NCI-H82 treated with DMSO at 0.1 percent for 48 hours (cell line): Measurements from ENCODE around the gene CCDC174.

Experiments used
- DNase-seq: peaks from one replicate; lab custom pipeline; 2025; ENCODE audit not compliant: unreplicated experiment; lab: John Stamatoyannopoulos, UW

The CCDC174 gene

GRCh38 chr3:14700891-14701290 lies 49.3 kb downstream of the CCDC174 start:
- no peak for DNase-seq

GRCh38 chr3:14701676-14702075 lies 50.1 kb downstream of the CCDC174 start:
- DNase-seq, result no peak

- no peak for DNase-seq
These were observed 51.7 kb downstream of the CCDC174 start for GRCh38 chr3:14703128-14703750.

GRCh38 chr3:14703791-14704190 lies 52.2 kb downstream of the CCDC174 start:
- DNase-seq, result no peak

DNA sequence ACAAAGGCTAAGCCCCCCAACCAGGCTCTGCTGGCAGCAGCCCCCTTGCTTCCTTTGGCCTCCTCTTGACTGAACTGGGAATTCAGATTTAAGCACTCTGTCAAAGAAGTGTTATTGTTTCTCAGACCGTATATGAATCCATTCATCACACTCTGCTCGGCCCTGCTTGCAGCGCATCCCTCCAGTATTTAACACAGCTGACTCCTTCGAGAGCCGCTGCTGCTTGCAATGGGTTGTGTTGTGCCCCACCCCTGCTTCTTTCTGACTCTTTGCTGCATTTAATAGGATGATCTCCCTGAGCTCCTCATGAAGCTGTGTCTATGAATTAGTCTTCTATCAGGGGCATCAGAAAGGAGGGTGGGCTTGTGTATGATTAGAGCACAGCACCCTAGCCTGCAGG lies 54.5 kb downstream of the CCDC174 start:
- DNase-seq, result peak; percentile 0

DNA sequence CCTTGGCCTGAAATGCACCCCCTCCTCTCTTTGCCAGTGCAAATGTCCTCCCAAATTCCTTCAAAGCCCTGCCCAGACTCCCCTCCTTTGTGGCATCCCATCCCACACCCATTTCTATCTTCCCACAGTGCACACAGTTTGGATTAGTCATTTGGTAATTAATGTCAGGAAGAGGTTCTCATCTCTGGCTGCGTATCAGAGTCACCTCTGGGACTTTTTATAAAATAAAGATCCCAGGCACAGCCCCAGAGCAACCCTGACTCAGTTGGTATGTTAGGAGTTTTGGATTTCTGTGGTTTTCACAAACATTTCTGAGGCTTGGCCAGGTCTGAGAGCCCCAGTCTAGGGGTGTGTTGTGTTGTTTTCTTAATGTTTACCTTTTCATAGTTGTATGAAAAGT lies 65.0 kb downstream of the CCDC174 start:
- no peak for DNase-seq

- no peak for DNase-seq
These were observed 65.7 kb downstream of the CCDC174 start for GRCh38 chr3:14717307-14717706.

GRCh38 chr3:14718539-14718938 lies 67.0 kb downstream of the CCDC174 start:
- DNase-seq, result no peak

- no peak for DNase-seq
These were observed 67.4 kb downstream of the CCDC174 start for GRCh38 chr3:14719006-14719405.

DNA sequence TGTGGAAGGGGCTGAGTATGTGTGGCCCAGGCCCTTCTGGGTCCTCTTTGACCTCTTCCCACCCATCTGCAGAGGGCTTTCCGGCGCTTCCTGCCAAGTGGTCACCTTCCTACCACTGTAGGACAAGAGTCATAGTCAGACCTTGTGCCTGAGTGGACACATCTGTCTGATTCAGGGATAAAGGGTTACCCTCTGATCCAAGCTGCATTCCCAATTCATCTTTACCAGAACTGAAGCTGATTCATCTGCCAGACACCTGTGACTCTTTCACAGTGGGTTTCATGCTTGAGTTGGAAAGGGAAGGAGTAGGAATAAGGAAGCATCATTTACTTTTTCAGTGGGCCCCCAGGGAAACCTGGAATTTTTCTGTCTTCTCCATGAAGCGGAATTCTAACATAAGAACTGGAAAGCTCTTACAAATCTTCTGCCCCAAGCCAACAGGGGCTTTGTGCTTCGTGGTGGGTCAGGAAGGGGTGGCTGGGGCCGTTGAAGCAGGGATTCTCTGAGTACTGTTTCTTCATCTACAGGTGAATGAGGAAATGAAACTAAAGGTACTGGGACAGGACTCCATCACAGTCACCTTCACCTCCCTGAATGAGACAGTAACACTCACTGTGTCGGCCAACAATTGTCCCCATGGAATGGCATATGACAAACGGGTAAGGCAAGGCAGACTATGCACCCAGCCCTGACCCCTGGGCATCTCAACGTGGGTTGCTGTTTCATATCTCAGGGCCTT lies 69.7 kb downstream of the CCDC174 start:
- no peak for DNase-seq
